Pancreas (tissue), 10 donors: ENCODE data around the gene ANXA9. TPM values are rescaled to one million over a fixed set of nuclear protein-coding genes. Genes with fewer than 3 reads are reported as not detected.

Experiments
- ATAC-seq, 4 donors: fragments of 200-7000 bp; cut with Tn5 transposase; one replicate each; pipeline versions ENCODE4 v1.8.0 to v1.9.1; 2020; ENCODE audit warnings: mild to moderate bottlenecking in 4 of 4, moderate library complexity in 4 of 4
- DNase-seq, 6 donors: peaks; one replicate each; pipeline ENCODE4 v3.0.0-alpha.2; 2020
- FAIRE-seq: peaks from 2 replicates; lab custom pipeline; 2012; peaks lifted over from hg19 to GRCh38; lab: Jason Lieb, UNC
- H3K27ac ChIP-seq, 4 donors: fragments of 200-600 bp; sonication (generic); 1 replicate in 3 of 4; 2 replicates in 1 of 4; pipeline versions ENCODE4 v1.5.0 to v1.8.0; 2020
- H3K27me3 ChIP-seq, 4 donors: fragments of 200-600 bp; one replicate each; pipeline ENCODE4 v1.8.0; 2021
- H3K36me3 ChIP-seq, 3 donors: fragments of 200-600 bp; sonication (generic) in 1 of 3; one replicate each; pipeline versions ENCODE4 v1.5.0 to v1.8.0; 2020 to 2021
- H3K4me1 ChIP-seq, 3 donors: fragments of 200-600 bp; one replicate each; pipeline ENCODE4 v1.8.0; 2021
- H3K4me3 ChIP-seq, 4 donors: fragments of 200-600 bp; sonication (generic) in 2 of 4; one replicate each; pipeline versions ENCODE4 v1.5.0 to v1.8.0; 2020 to 2021
- H3K9me3 ChIP-seq, 4 donors: fragments of 200-600 bp; one replicate each; pipeline ENCODE4 v1.8.0; 2021
- WGBS, 2 donors: extraction: QIAGEN DNeasy Blood & Tissue Kit; methylation state at CpG; one replicate each; pipeline ENCODE4 v1.1.7; 2013; 5-methylcytosine and 5-hydroxymethylcytosine counted together
- intact Hi-C, 3 donors: fragments of 100-400 bp; cut with DNase I; formaldehyde crosslinking; loops; one replicate each; pipeline versions ENCODE4 v1.11.1 to v1.14.2; 2022
- polyA plus RNA-seq, 2 donors: library from polyadenylated mRNA; stranded (reverse); fragments of 200-250 nt; gene quantifications; one replicate each; pipeline ENCODE4 v1.2.3, GENCODE V29; 2013
- total RNA-seq, 6 donors: library from RNA; stranded (reverse); fragmentation: NEBNext Ultra II Directional in 4 of 6; extraction: Animal tissue kit (Norgen Biotek cat#: 25700) in 4 of 6; gene quantifications; one replicate each; pipeline versions ENCODE4 v1.2.1 to v1.2.4, GENCODE V29; 2021 to 2023
- TF ChIP-seq, protein P1 (sequence below), 4 donors: fragments of 200-600 bp; sonication (generic) in 3 of 4; IDR thresholded peaks; one replicate each; pipeline versions ENCODE4 v1.5.0 to v1.8.0; 2021; ENCODE audit warnings: antibody characterized with exemption in 4 of 4
- donor health status: healthy with polysubstance abuse.
- donor health status: DM: no; HTN: no; CAD: no; lungs with moderate emphysema.
- donor health status: DM: no; HTN: no; CAD: no.
- donor health status: control.
- donor health status: control.
- donor health status: Bipolar disorder and iron deficiency.
- donor health status: DM: yes; HTN: yes; CAD: no.
- donor health status: DM: no; HTN: no; CAD: no.
- donor health status: DM: no; HTN: no; CAD: no.
- donor health status: DM: yes; HTN: yes; CAD: no.

Gene ANXA9
- total and polyA plus RNA-seq, 8 donors: 11.7 to 30.7 (median 15.8) TPM

DNA sequence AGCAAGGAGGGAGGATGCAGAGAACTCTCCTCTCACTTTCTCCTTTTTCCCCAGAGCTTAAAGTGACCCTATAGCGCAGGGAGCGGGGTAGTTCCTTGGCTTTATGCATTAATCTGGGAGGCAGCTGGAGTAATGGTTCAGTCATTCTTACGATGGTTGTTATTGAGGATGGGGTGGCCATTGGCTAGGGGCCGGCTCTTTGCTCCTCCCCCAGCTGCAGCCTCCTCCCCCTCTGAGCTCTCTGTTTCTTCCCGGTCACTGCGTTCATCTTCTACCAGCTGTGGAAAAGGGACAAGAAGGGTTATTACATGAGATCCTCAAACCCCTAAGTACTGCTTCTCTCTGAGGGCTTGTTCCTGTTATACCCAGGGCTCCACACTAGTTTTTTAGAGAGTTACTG is 16.1 kb upstream of the ANXA9 start:
- no peak for FAIRE-seq
- Histone ChIP-seq H3K4me3 (no peak overlapping the region), H3K9me3 (no peaks in the 10 kb centered on the region), H3K27me3 (no peaks in the 10 kb centered on the region), H3K27ac (no peak overlapping the region), H3K36me3 (peaks cover 0 to 59% (median 45%) of the 10 kb centered on the region in 3 donors), H3K4me1 (peaks cover 7 to 19% (median 10%) of the 10 kb centered on the region in 3 donors)
- DNase-seq: no peak
- TF ChIP-seq, protein P1, sequence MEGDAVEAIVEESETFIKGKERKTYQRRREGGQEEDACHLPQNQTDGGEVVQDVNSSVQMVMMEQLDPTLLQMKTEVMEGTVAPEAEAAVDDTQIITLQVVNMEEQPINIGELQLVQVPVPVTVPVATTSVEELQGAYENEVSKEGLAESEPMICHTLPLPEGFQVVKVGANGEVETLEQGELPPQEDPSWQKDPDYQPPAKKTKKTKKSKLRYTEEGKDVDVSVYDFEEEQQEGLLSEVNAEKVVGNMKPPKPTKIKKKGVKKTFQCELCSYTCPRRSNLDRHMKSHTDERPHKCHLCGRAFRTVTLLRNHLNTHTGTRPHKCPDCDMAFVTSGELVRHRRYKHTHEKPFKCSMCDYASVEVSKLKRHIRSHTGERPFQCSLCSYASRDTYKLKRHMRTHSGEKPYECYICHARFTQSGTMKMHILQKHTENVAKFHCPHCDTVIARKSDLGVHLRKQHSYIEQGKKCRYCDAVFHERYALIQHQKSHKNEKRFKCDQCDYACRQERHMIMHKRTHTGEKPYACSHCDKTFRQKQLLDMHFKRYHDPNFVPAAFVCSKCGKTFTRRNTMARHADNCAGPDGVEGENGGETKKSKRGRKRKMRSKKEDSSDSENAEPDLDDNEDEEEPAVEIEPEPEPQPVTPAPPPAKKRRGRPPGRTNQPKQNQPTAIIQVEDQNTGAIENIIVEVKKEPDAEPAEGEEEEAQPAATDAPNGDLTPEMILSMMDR (IDR thresholded peaks at IDR 0.05): no peak
- ATAC-seq: no peak
- 70 to 85% methylated on average over 6 of the region's 6 CpGs for whole genome bisulfite sequencing, 2 donors
- intact Hi-C loops: no loop called here

GRCh38 chr1:150967936-150968335 is 14.2 kb upstream of the ANXA9 start:
- ATAC-seq (no peak), FAIRE-seq (no peak), DNase-seq (no peak)
- 94 to 97% methylated on average over 13 of the region's 13 CpGs for WGBS, 2 donors
- H3K4me1 ChIP-seq: peaks cover 16 to 35% (median 23%) of the 10 kb centered on the region in 3 donors
- H3K27ac ChIP-seq: no peak overlapping the region
- H3K9me3 ChIP-seq: no peaks in the 10 kb centered on the region
- H3K36me3 ChIP-seq: peaks cover 0 to 51% (median 43%) of the 10 kb centered on the region in 3 donors
- intact Hi-C loops: no loop called here
- TF ChIP-seq, protein P1 (IDR thresholded peaks at IDR 0.05): no peak
- H3K4me3 ChIP-seq: no peak overlapping the region
- H3K27me3 ChIP-seq: no peaks in the 10 kb centered on the region

- 88 to 92% methylated on average over 4 of the region's 4 CpGs for WGBS, 2 donors
- DNase-seq (no peak), ATAC-seq (no peak), FAIRE-seq (no peak)
- H3K27ac ChIP-seq: no peak overlapping the region
- H3K4me3 ChIP-seq: no peak overlapping the region
- H3K4me1 ChIP-seq: peaks cover 16 to 35% (median 23%) of the 10 kb centered on the region in 3 donors
- no peaks in the 10 kb centered on the region for H3K9me3 ChIP-seq
- intact Hi-C loops: no loop called here
- TF ChIP-seq, protein P1 (IDR thresholded peaks at IDR 0.05): no peak
- H3K36me3 ChIP-seq: peaks cover 0 to 51% (median 43%) of the 10 kb centered on the region in 3 donors
- H3K27me3 ChIP-seq: no peaks in the 10 kb centered on the region
These were observed 13.6 kb upstream of the ANXA9 start for GRCh38 chr1:150968491-150968890.

DNA sequence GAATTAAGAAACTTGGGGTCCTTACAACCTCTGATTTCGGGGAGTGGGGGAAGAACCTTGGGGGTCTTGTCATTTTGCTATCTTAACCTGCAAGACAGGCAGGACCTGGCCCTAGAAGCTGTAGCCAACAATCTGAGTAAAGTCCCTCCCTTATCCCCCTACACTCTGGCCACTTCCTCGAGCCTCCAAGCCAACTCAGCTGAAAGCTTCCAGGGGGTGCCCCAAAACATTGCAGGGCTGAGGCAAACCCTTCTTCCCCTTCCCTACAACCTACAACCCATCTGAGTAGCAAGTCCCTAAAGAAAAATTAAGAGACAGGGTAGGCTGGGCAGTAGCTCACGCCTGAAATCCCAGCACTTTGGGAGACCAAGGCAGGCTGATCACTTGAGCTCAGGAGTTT is 12.5 kb upstream of the ANXA9 start:
- WGBS, 2 donors: 74 to 81% methylated on average over 3 of the region's 3 CpGs

More for the DNA sequence above, 12.5 kb upstream of the ANXA9 start:
- ATAC-seq (no peak), FAIRE-seq (no peak), DNase-seq (no peak)
- H3K4me3 ChIP-seq: no peak overlapping the region
- H3K4me1 ChIP-seq: peaks cover 16 to 35% (median 23%) of the 10 kb centered on the region in 3 donors
- intact Hi-C loops: no loop called here
- H3K36me3 ChIP-seq: peaks cover 0 to 42% (median 34%) of the 10 kb centered on the region in 3 donors
- H3K27me3 ChIP-seq: no peaks in the 10 kb centered on the region
- H3K9me3 ChIP-seq: no peaks in the 10 kb centered on the region
- peak overlapping the region in 2 of 4 donors; percentile 13 to 29 for H3K27ac ChIP-seq
- TF ChIP-seq, protein P1 (IDR thresholded peaks at IDR 0.05): no peak
